Choroid plexus epithelial cell (primary cell): ENCODE data around the gene PLCH1.

Experiments
- DNase-seq: peaks from one replicate; pipeline ENCODE4 v3.0.0-alpha.2; 2010; ENCODE audit warnings: low read depth
- H3K4me3 ChIP-seq: 2 replicates; pipeline ENCODE4 v1.5.1; 2011; ENCODE audit warnings: low read depth, mild to moderate bottlenecking, control low read depth, low read length, moderate library complexity
- TF ChIP-seq, protein P1 (sequence below): conservative IDR thresholded peaks from 2 replicates; pipeline ENCODE4 v1.5.1; 2011; ENCODE audit warnings: low read depth, mild to moderate bottlenecking, control low read depth, inconsistent platforms, low read length, moderate library complexity

The PLCH1 gene

DNA sequence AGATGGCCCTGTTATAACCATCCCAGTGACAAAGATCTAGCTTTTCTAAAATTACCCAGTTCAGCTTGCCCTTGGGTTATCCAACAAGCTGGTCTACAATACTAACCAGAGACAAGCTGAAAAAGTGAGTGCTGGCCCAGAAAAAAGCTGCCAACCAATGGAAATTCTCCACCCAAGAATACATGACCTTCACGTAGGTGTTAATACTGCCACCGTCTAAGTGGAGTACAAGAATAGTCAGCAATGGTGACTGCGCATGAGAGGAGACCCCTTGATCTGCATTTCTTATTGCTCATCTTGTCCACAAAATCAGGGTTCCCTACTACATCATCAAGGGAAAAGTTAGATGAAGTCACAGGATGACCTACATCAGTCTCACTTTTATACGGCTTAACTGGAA, 15.8 kb upstream of the PLCH1 start:
- TF ChIP-seq, protein P1, sequence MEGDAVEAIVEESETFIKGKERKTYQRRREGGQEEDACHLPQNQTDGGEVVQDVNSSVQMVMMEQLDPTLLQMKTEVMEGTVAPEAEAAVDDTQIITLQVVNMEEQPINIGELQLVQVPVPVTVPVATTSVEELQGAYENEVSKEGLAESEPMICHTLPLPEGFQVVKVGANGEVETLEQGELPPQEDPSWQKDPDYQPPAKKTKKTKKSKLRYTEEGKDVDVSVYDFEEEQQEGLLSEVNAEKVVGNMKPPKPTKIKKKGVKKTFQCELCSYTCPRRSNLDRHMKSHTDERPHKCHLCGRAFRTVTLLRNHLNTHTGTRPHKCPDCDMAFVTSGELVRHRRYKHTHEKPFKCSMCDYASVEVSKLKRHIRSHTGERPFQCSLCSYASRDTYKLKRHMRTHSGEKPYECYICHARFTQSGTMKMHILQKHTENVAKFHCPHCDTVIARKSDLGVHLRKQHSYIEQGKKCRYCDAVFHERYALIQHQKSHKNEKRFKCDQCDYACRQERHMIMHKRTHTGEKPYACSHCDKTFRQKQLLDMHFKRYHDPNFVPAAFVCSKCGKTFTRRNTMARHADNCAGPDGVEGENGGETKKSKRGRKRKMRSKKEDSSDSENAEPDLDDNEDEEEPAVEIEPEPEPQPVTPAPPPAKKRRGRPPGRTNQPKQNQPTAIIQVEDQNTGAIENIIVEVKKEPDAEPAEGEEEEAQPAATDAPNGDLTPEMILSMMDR = no peak
- no peak for DNase-seq
- H3K4me3 ChIP-seq = no peak overlapping the region

DNA sequence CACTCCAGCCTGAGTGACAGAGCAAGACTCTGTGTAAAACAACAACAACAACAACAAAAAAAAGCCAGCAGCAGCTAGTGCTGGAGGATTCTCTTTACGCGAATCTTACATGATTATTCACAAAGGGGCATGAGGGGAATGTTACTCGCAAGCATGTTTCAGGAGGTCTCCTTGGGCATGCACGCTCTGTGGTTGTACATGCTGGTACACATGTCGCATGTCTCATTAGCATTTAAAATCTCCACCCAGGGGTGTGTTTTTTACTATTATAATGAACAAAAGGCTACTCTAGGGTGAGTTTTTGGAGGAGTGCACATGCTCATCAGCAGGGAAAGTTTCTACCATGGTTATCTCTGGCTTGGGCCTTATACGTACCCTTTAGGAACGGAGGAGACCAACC, 12.7 kb upstream of the PLCH1 start:
- H3K4me3 ChIP-seq = no peak overlapping the region
- DNase-seq = no peak
- TF ChIP-seq, protein P1 = no peak

DNA sequence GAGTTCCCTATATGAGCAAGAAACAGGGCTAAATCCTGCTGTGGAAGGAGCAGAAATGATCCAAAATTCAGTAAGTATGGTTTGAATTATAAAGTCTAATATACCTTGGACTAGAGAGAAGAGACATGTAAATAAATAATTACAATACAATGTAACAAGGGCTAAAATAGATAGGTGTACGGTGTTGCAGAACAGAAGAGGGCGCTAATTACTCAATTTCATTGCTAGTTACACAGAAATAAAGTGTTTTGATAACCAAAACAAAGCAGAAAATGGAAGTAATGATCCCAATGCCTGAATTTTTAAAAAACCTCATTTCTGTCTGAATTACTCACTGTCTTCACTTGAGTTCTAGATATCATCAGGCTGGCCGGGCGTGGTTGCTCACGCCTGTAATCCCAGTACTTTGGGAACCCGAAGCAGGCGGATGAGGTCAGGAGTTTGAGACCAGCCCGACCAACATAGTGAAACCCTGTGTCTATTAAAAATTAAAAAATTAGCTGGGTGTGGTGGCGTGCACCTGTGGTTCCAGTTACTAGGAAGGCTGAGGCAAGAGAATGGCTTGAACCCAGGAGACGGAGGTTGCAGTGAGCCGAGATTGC, 8.3 kb upstream of the PLCH1 start:
- no peak overlapping the region for H3K4me3 ChIP-seq
- TF ChIP-seq, protein P1 = peak; percentile 58
- peak; percentile 70 for DNase-seq

DNA sequence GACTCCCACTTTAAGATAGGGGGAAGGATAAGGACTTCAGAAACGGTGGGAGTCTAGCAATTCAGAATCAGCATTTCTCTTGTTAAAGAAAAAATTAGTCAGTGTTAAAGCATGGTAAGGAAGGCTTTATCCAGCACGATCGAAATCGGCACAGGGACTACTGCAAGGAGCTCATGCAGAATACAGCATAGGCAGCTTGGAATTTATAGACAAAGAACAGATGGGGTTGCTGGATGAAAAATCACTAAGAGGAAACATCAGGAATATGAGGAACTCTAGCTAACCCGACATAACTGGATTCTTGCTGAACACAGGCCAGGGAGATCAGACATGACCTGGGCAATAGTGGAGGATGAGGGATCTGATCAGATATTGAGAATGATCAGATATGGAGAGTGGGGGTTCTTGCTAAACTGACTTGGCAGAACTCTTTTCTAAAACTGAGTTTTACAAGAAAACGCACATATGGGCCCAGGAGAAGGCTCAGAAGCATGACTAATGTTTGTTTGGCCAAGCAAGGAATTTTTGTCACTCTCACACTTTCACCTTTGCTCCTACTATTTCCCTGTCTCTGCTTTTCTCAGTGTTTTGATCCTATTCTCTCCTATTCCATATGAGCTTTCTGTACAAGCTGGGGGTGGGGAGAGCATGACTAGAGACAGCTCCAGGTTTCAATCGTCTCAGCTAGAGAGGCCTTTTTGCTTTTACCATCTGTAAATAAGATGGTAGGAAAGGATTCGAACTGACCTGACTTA, 3.9 kb upstream of the PLCH1 start:
- DNase-seq = peak; percentile 33
- TF ChIP-seq, protein P1 = no peak
- no peak overlapping the region for H3K4me3 ChIP-seq

DNA sequence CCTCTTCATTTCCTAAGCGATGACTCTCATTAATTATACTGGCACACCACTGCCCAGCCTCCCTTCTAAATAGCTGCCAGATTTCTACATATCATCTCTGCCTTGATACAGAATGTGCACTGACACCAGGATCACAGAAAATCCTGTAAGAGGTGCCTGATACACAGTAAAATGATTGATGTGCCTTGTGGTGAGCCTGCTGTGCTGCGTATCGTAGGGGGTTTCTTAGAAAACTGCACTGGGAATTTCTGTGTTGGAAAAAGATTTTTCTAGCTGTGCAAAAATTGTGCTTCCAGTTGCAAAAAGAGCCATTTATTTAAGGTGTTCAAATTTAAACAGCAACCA, 3.0 kb upstream of the PLCH1 start:
- no peak overlapping the region for H3K4me3 ChIP-seq
- TF ChIP-seq, protein P1 = no peak
- no peak for DNase-seq

DNA sequence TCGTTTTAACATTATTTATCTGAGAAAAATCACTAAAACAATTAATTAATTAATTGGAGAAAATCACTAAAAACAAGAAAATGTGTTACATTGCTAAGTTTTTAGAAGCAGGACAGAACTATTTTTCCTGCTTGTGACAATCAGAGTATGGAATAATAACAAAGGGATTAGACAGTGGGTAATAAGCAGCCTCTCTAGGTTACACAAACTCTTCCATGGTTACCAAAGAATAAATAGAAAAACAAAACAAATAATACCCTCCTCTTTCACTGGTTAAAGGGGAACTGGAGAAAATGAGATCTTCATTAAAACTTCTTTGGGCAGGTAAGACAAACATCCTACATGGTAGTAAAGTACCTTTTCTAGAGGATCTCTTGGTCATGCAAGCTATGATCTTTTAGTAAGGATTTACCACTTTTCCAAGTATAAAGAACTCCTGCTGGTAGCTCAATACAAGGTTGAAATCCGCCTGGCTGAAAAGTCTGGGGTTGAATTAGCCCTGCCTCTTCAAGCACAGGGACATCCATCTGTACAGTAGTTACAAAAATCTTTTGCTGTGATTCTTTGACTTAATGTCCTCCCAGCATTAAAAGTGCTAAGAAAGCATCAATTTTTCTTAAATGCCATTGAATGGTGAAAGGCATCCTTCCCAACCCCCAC, 2.5 kb upstream of the PLCH1 start:
- TF ChIP-seq, protein P1 = no peak
- H3K4me3 ChIP-seq = no peak overlapping the region
- DNase-seq = no peak
